ENCODE results near the gene SYK.

The SYK gene

DNA sequence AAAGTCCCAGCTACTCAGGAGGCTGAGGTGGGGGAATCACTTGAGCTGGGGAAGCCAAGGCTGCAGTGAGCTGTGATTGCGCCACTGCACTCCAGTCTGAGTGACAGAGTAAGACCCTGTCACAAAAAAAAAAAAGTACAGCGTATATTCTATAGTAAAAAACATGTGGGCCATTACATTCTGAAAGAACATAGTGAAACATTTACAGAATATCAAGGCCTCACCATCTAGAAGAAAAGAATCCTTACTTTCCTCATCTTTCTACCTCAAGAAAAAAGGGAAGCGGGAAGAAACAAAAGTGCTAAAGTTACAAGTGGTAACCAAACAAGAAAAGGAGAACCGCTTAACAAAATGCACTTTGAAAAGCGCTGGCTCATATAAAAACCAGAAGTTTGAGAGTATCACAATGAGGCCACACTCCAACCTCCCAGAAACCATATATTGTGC, 5.7 kb upstream of the SYK start:
- H3K4me3 ChIP-seq (ENCODE audit: low read length): no peak overlapping the region
- DNase-seq (ENCODE audit: low read depth): no peak
- no peak for TF ChIP-seq CTCF (conservative IDR thresholded peaks at IDR 0.05; ENCODE audit: low read length)

GRCh38 chr9:90799271-90799852, 2.3 kb upstream of the SYK start:
- no peak overlapping the region for H3K4me3 ChIP-seq (ENCODE audit: low read length)
- TF ChIP-seq CTCF (conservative IDR thresholded peaks at IDR 0.05; ENCODE audit: low read length): no peak
- DNase-seq (ENCODE audit: low read depth): no peak

GRCh38 chr9:90801973-90802322, 329 bp downstream of the SYK start:
- no peak overlapping the region for H3K4me3 ChIP-seq (ENCODE audit: low read length)
- TF ChIP-seq CTCF (conservative IDR thresholded peaks at IDR 0.05; ENCODE audit: low read length): no peak
- DNase-seq (ENCODE audit: low read depth): no peak

DNA sequence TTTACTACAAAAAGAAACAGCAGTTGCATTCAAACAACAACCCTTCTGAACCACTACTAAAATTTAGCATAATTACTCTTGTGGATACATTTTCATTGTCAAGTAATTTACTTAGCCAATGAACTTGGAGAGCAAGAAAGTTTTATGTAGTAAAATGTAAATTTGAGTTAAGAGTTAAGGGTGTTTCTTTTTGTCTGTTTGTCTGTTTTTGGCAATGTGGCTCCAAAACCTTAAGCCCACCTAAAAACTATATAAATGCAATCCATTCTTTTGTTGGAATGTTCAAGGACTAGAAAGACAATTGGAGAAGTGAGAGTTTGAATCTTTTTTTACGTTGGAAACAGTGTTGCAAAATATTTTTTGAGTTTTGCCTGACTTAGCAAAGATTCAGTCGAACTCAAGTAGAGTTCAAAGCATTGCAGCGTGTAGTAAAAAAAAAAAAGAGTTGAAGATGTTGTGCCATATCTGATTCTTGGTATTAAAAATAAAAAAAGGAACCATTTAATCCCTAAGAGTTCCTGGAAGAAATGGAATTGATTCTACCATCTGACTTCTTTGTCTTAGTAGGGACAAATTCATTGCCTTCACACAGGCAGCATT, 867 bp downstream of the SYK start:
- DNase-seq (ENCODE audit: low read depth): no peak
- no peak overlapping the region for H3K4me3 ChIP-seq (ENCODE audit: low read length)
- TF ChIP-seq CTCF (conservative IDR thresholded peaks at IDR 0.05; ENCODE audit: low read length): no peak

- DNase-seq (ENCODE audit: low read depth): no peak
- no peak for TF ChIP-seq CTCF (conservative IDR thresholded peaks at IDR 0.05; ENCODE audit: low read length)
- no peak overlapping the region for H3K4me3 ChIP-seq (ENCODE audit: low read length)
Observed at GRCh38 chr9:90803860-90804593, 2.4 kb downstream of the SYK start.

DNA sequence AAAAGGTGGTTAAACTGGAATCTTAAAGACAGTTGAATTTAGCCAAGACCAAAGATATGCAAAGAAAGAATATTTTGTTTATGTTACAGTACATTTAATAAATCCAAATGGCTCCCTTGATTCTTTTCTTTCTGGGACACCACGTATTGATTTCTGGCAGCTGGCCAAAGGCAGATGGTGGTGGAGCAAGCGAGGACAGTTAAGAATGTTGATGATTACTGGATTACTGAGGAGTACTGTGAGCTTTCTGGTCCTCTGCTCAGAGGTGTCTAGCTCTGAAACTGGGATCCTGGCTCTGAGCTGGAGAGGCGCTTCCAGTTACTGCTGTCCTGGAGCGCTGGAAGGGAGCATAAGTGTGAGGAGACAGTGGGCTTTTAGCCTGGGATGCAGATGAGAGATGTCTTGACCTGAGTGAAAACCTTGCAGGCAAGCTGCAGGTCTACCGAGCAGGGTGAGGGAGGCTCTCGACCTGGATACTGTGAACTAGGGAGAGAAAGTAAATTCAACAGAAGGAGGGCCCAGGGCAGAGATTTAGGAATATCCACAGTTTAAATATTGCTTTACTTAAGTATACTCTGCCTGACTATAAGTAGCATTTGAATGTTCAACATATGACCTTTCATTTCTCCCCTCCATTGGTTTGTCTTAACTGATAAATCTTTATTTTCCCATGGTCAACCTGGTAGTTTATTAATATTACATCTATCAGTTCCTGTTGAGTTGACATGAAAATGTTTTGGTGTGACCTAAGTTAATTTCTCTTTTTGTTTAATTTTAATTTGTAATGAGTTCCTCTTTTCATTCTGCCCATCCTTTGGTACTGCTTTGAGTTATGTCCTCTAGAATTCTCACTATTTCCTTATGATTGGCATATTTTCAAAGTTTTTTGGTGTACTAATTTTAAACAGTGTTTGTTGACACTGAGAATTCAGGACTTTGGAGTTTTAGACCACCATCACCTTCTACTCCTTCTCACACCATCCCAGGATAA, 3.7 kb downstream of the SYK start:
- no peak for DNase-seq (ENCODE audit: low read depth)
- no peak overlapping the region for H3K4me3 ChIP-seq (ENCODE audit: low read length)
- TF ChIP-seq CTCF (conservative IDR thresholded peaks at IDR 0.05; ENCODE audit: low read length): no peak

Measured in AG10803 (cell line).